HCT116 (cell line): ENCODE measurements around the gene ARMC6. TPM values are rescaled to one million over a fixed set of nuclear protein-coding genes. Genes with fewer than 3 reads are reported as not detected.

Source experiments
- ATAC-seq: fragments of 200-7000 bp; cut with Tn5 transposase; 2 replicates; pipeline ENCODE4 v1.9.1; 2020; ENCODE audit warnings: mild to moderate bottlenecking, moderate library complexity
- BruUV-seq: library from RNA; stranded (reverse); fragments of 400-500 nt; replicated peaks from 2 replicates; lab custom pipeline; 2021; lab: Mats Ljungman, UMichigan
- CTCF ChIA-PET: fragments of 300-600 bp; sonication (Branson Sonifier 250); formaldehyde crosslinking; loops from one replicate; lab custom pipeline; 2021; ENCODE audit warnings: antibody characterized with exemption; lab: Charles Lee
- POLR2A ChIA-PET: fragments of 300-600, 350-600 bp; sonication (Branson Sonifier 250); formaldehyde crosslinking; loops from one replicate; lab custom pipeline; 2021; ENCODE audit warnings: antibody characterized with exemption; lab: Charles Lee
- RAD21 ChIA-PET, 2 experiments: fragments of 300-600 bp; sonication (Branson Sonifier 250); formaldehyde crosslinking; loops; one replicate each; lab custom pipeline; 2023; ENCODE audit warnings: low total read pairs in 2 of 2; ENCODE audit not compliant: uncharacterized antibody in 2 of 2, unreplicated experiment in 2 of 2, low non-redundant PET in 1 of 2; lab: Charles Lee
- DNase-seq: peaks from one replicate; pipeline ENCODE4 v3.0.0-alpha.2; 2010; ENCODE audit warnings: low read depth, low spot score
- H2AFZ ChIP-seq: fragments of 200-600 bp; shearing (Covaris generic), sonication (generic); 2 replicates; pipeline ENCODE4 v1.6.1; 2017; ENCODE audit warnings: low read depth, mixed run types, mixed read lengths, antibody characterized with exemption, low read length; ENCODE audit not compliant: poor library complexity, severe bottlenecking
- H3K27ac ChIP-seq: 2 replicates; pipeline ENCODE4 v1.5.1; 2012; ENCODE audit warnings: low read depth, low read length
- H3K27me3 ChIP-seq: fragments of 200-600 bp; sonication (generic); 2 replicates; pipeline ENCODE4 v1.6.1; 2016; ENCODE audit warnings: mixed run types, low read length, mixed read lengths; ENCODE audit not compliant: insufficient read depth
- H3K36me3 ChIP-seq, 2 experiments: fragments of 200-500 bp in 1 of 2; fragments of 200-600 bp in 1 of 2; sonication (Bioruptor generic) in 1 of 2; sonication (generic) in 1 of 2; 2 replicates each; pipeline versions ENCODE4 v1.5.1 to v1.6.1; 2014 to 2016; ENCODE audit warnings: low read length in 2 of 2, inconsistent platforms in 1 of 2, mixed read lengths in 1 of 2, mixed run types in 1 of 2; ENCODE audit not compliant: insufficient read depth in 2 of 2, control insufficient read depth in 1 of 2
- H3K4me1 ChIP-seq, 2 experiments: fragments of 200-600 bp in 1 of 2; sonication (generic) in 1 of 2; 2 replicates each; pipeline versions ENCODE4 v1.5.1 to v1.6.1; 2012 to 2017; ENCODE audit warnings: low read length in 2 of 2, inconsistent platforms in 1 of 2, mild to moderate bottlenecking in 1 of 2, mixed read lengths in 1 of 2, mixed run types in 1 of 2, moderate library complexity in 1 of 2; ENCODE audit not compliant: insufficient read depth in 2 of 2, control insufficient read depth in 1 of 2
- H3K4me2 ChIP-seq: fragments of 200-600 bp; sonication (generic); 2 replicates; pipeline ENCODE4 v1.6.1; 2017; ENCODE audit warnings: mixed run types, low read length, mixed read lengths
- H3K4me3 ChIP-seq, 2 experiments: fragments of 200-600 bp in 1 of 2; sonication (generic) in 1 of 2; replicated peaks in 1 of 2; 2 replicates each; pipeline ENCODE4 v1.5.1; 2011 to 2016; ENCODE audit warnings: low read length in 2 of 2, control low read depth in 1 of 2, low read depth in 1 of 2, mild to moderate bottlenecking in 1 of 2, mixed read lengths in 1 of 2, mixed run types in 1 of 2
- H3K79me2 ChIP-seq: fragments of 200-600 bp; sonication (generic); 2 replicates; pipeline ENCODE4 v1.6.1; 2017; ENCODE audit warnings: mild to moderate bottlenecking, mixed run types, low read length, moderate library complexity, mixed read lengths; ENCODE audit not compliant: insufficient read depth
- H3K9ac ChIP-seq: fragments of 200-600 bp; sonication (generic); 2 replicates; pipeline ENCODE4 v1.6.1; 2016; ENCODE audit warnings: low read length, mixed read lengths
- H3K9me2 ChIP-seq: fragments of 200-600 bp; sonication (generic), shearing (Covaris generic); 2 replicates; pipeline ENCODE4 v1.6.1; 2017; ENCODE audit warnings: mixed run types, mild to moderate bottlenecking, moderate library complexity; ENCODE audit not compliant: insufficient read depth
- H3K9me3 ChIP-seq, 2 experiments: fragments of 200-500 bp in 1 of 2; fragments of 200-600 bp in 1 of 2; sonication (Bioruptor generic) in 1 of 2; sonication (generic) in 1 of 2; 2 replicates each; pipeline ENCODE4 v1.6.1; 2014 to 2017; ENCODE audit warnings: low read length in 2 of 2, mixed read lengths in 2 of 2, inconsistent platforms in 1 of 2, low read depth in 1 of 2, mild to moderate bottlenecking in 1 of 2, mixed run types in 1 of 2, moderate library complexity in 1 of 2; ENCODE audit not compliant: control insufficient read depth in 1 of 2, insufficient read depth in 1 of 2
- H4K20me1 ChIP-seq: fragments of 200-600 bp; sonication (generic), shearing (Covaris generic); 2 replicates; pipeline ENCODE4 v1.6.1; 2017; ENCODE audit warnings: mixed run types, mild to moderate bottlenecking, moderate library complexity; ENCODE audit not compliant: insufficient read depth
- ATF3 ChIP-seq: IDR thresholded peaks from 2 replicates; pipeline ENCODE4 v1.6.1; 2012
- CEBPB ChIP-seq: IDR thresholded peaks from 2 replicates; pipeline ENCODE4 v1.6.1; 2012; ENCODE audit warnings: low read depth
- EGR1 ChIP-seq: IDR thresholded peaks from 2 replicates; pipeline ENCODE4 v1.6.1; 2012; ENCODE audit warnings: low read depth
- ELF1 ChIP-seq: IDR thresholded peaks from 2 replicates; pipeline ENCODE4 v1.6.1; 2012; ENCODE audit warnings: low read depth, borderline replicate concordance
- EZH2 ChIP-seq: fragments of 200-600 bp; sonication (generic); IDR thresholded peaks from 2 replicates; pipeline ENCODE4 v1.6.1; 2017; ENCODE audit warnings: antibody characterized with exemption, mixed run types
- EZH2phosphoT487 ChIP-seq: fragments of 200-600 bp; IDR thresholded peaks from 2 replicates; pipeline ENCODE4 v1.6.1; 2018; ENCODE audit warnings: antibody characterized with exemption, borderline replicate concordance
- FOSL1 ChIP-seq: IDR thresholded peaks from 2 replicates; pipeline ENCODE4 v1.6.1; 2012; ENCODE audit warnings: low read depth
- JUND ChIP-seq: IDR thresholded peaks from 2 replicates; pipeline ENCODE4 v1.6.1; 2012
- REST ChIP-seq: IDR thresholded peaks from 2 replicates; pipeline ENCODE4 v1.6.1; 2012; ENCODE audit warnings: low read depth
- SIN3A ChIP-seq: IDR thresholded peaks from 2 replicates; pipeline ENCODE4 v1.6.1; 2012; ENCODE audit warnings: low read depth
- SP1 ChIP-seq: IDR thresholded peaks from 2 replicates; pipeline ENCODE4 v1.6.1; 2012; ENCODE audit warnings: low read depth
- SRF ChIP-seq: IDR thresholded peaks from 2 replicates; pipeline ENCODE4 v1.6.1; 2012; ENCODE audit warnings: low read depth
- TCF7L2 ChIP-seq: IDR thresholded peaks from 2 replicates; pipeline ENCODE4 v1.7.0; 2011; ENCODE audit warnings: borderline replicate concordance, inconsistent platforms; ENCODE audit not compliant: insufficient read depth, insufficient read length; ENCODE audit errors: extremely low read depth
- YY1 ChIP-seq: IDR thresholded peaks from 2 replicates; pipeline ENCODE4 v1.6.1; 2011; ENCODE audit warnings: low read length, low read depth, moderate library complexity, mild to moderate bottlenecking; ENCODE audit not compliant: insufficient replicate concordance; ENCODE audit errors: extremely low read depth
- ZBTB33 ChIP-seq: IDR thresholded peaks from 2 replicates; pipeline ENCODE4 v1.6.1; 2011; ENCODE audit warnings: mild to moderate bottlenecking, low read length, moderate library complexity; ENCODE audit not compliant: insufficient replicate concordance; ENCODE audit errors: extremely low read depth
- ZFX ChIP-seq: fragments of 450-650 bp; IDR thresholded peaks from 2 replicates; pipeline ENCODE4 v1.6.1; 2017
- ZNF274 ChIP-seq: fragments of 200-500 bp; sonication (Bioruptor generic); IDR thresholded peaks from 2 replicates; pipeline ENCODE4 v1.6.1; 2014; ENCODE audit warnings: mild to moderate bottlenecking, low read depth, low read length, inconsistent platforms
- intact Hi-C: fragments of 100-400 bp; cut with micrococcal nuclease; formaldehyde crosslinking; loops from 2 replicates; pipeline ENCODE4 v1.10.0; 2022
- total RNA-seq: library from RNA; stranded (reverse); gene quantifications from one replicate; pipeline ENCODE4 v1.2.1, GENCODE V29; 2021; ENCODE audit not compliant: unreplicated experiment
- TF ChIP-seq, protein P1 (sequence below): IDR thresholded peaks from 2 replicates; pipeline ENCODE4 v1.6.1; 2012
- TF ChIP-seq, protein P2 (sequence below), 3 experiments: fragments of 200-600 bp in 1 of 3; sonication (generic) in 1 of 3; IDR thresholded peaks in 2 of 3; conservative IDR thresholded peaks in 1 of 3; 2 replicates each; pipeline ENCODE4 v1.5.1; 2012 to 2017; ENCODE audit warnings: low read depth in 2 of 3, low read length in 2 of 3, antibody characterized with exemption in 1 of 3, borderline replicate concordance in 1 of 3, control low read depth in 1 of 3, mild to moderate bottlenecking in 1 of 3, mixed read lengths in 1 of 3, mixed run types in 1 of 3, moderate library complexity in 1 of 3; ENCODE audit not compliant: insufficient read depth in 1 of 3

ARMC6 gene
- total RNA-seq, 1 experiment from 2014 or later = 34.7 TPM

- H3K36me3 ChIP-seq = peaks cover 3 to 57% of the 10 kb centered on the region in 2 experiments; a peak in 2 of 4 replicates
- RAD21 ChIA-PET = no interaction called here
- H3K79me2 ChIP-seq = no peaks in the 10 kb centered on the region
These were observed 23.4 kb downstream of the ARMC6 start for GRCh38 chr19:19056636-19057275.

More at GRCh38 chr19:19056636-19057275, 23.4 kb downstream of the ARMC6 start:
- Histone ChIP-seq H3K27ac (no peak overlapping the region), H2AFZ (no peak overlapping the region), H3K4me1 (peaks cover 0 to 4% of the 10 kb centered on the region in 2 experiments; a peak in 2 of 4 replicates), H4K20me1 (no peaks in the 10 kb centered on the region), H3K27me3 (no peaks in the 10 kb centered on the region), H3K9me2 (no peaks in the 10 kb centered on the region), H3K9ac (no peak overlapping the region), H3K4me2 (no peak overlapping the region), H3K9me3 (no peaks in the 10 kb centered on the region), H3K4me3 (no peak overlapping the region)
- ChIA-PET POLR2A (no interaction called here), CTCF (no interaction called here)
- no peak for DNase-seq
- no peak for ATAC-seq
- intact Hi-C loops = no loop called here
- BruUV-seq = no TSS peak
- TF ChIP-seq EZH2phosphoT487 = no peak
- no peak for TF ChIP-seq SRF
- no peak for TF ChIP-seq ZBTB33
- TF ChIP-seq YY1 = no peak
- TF ChIP-seq SP1 = no peak
- TF ChIP-seq CEBPB = no peak
- no peak for TF ChIP-seq ZNF274
- TF ChIP-seq ELF1 = no peak
- no peak for TF ChIP-seq TCF7L2
- no peak for TF ChIP-seq FOSL1
- no peak for TF ChIP-seq ATF3
- TF ChIP-seq JUND = no peak
- no peak for TF ChIP-seq EGR1
- TF ChIP-seq, protein P1, sequence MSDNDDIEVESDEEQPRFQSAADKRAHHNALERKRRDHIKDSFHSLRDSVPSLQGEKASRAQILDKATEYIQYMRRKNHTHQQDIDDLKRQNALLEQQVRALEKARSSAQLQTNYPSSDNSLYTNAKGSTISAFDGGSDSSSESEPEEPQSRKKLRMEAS = no peak
- no peak for TF ChIP-seq REST
- no peak for TF ChIP-seq SIN3A
- TF ChIP-seq, protein P2, sequence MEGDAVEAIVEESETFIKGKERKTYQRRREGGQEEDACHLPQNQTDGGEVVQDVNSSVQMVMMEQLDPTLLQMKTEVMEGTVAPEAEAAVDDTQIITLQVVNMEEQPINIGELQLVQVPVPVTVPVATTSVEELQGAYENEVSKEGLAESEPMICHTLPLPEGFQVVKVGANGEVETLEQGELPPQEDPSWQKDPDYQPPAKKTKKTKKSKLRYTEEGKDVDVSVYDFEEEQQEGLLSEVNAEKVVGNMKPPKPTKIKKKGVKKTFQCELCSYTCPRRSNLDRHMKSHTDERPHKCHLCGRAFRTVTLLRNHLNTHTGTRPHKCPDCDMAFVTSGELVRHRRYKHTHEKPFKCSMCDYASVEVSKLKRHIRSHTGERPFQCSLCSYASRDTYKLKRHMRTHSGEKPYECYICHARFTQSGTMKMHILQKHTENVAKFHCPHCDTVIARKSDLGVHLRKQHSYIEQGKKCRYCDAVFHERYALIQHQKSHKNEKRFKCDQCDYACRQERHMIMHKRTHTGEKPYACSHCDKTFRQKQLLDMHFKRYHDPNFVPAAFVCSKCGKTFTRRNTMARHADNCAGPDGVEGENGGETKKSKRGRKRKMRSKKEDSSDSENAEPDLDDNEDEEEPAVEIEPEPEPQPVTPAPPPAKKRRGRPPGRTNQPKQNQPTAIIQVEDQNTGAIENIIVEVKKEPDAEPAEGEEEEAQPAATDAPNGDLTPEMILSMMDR (IDR thresholded peaks at IDR 0.05 in 2 of 3, conservative IDR thresholded peaks at IDR 0.05 in 1 of 3; ENCODE audit: borderline replicate concordance in 1 of 3, insufficient read depth in 1 of 3, low read depth in 2 of 3, low read length in 2 of 3) = no peak
- TF ChIP-seq EZH2 = no peak
- TF ChIP-seq ZFX = no peak
